ENCODE results near the gene SEC24D. TPM values are rescaled to one million over a fixed set of nuclear protein-coding genes. Genes with fewer than 3 reads are reported as not detected.

Gene SEC24D
- total RNA-seq, 1 experiment from 2014 or later: 35.8 TPM

DNA sequence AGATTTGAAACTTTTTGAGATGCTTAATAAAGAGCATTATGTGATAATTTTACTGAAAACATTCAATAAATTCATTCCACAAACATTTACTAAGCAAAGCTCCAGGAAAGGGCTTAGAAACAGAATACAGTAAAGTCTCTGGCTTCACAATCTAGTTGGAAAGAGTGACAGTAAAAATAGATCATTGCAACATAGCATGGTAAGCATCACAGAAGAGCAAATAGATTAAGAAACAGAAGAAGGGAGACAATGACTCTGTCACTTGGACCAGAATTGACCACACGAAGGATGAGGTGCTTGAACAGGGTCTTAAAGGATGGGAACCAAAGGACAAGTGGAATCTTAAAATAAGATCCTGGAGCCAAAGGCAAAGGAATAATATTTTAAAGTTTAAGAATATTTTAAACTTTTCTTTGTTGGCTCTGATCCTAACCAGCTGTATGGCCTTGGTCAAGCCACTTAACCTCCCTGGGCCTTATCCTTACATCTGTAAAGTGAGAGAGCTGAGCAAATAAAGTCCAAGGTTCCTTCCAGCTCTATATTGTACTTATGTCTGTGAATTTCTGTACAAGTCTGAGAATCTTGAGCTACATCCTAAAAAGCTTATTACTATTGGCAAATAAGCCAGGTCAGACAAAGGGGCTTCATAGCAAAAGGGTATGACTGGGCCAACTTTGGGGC is 33.9 kb downstream of the SEC24D start:
- Histone ChIP-seq H3K4me1 (ENCODE audit: insufficient read depth, low read length, poor library complexity, severe bottlenecking) (no peaks in the 10 kb centered on the region), H3K9me3 (ENCODE audit: low read depth, low read length, poor library complexity, severe bottlenecking) (no peaks in the 10 kb centered on the region), H3K4me3 (ENCODE audit: low read depth, low read length, poor library complexity, severe bottlenecking) (no peak overlapping the region), H3K27me3 (replicated peaks; ENCODE audit: insufficient read depth, low read depth, low read length, poor library complexity) (no peaks in the 10 kb centered on the region), H3K36me3 (ENCODE audit: insufficient read depth, low read length, poor library complexity, severe bottlenecking) (peaks cover 15% of the 10 kb centered on the region), H3K27ac (ENCODE audit: low read depth, low read length, poor library complexity, severe bottlenecking) (no peak overlapping the region)
- no TSS peak for BruUV-seq (replicated peaks)
- CTCF ChIA-PET: interaction anchor here (0.6 kb wide), 1 partner anchor 28 kb away, joined by 3 read pairs; no protein-coding TSS in a partner anchor
- intact Hi-C loops (cut with micrococcal nuclease; ENCODE audit: unreplicated experiment): no loop called here
- no peak for DNase-seq (ENCODE audit: low spot score)
- POLR2A ChIA-PET (ENCODE audit: low non-redundant PET): no interaction called here
- TF ChIP-seq CTCF (conservative IDR thresholded peaks at IDR 0.05; ENCODE audit: low read depth, low read length): no peak
- TF ChIP-seq EZH2 (IDR thresholded peaks at IDR 0.05; ENCODE audit: borderline replicate concordance, low read depth, low read length, poor library complexity, severe bottlenecking): no peak

DNA sequence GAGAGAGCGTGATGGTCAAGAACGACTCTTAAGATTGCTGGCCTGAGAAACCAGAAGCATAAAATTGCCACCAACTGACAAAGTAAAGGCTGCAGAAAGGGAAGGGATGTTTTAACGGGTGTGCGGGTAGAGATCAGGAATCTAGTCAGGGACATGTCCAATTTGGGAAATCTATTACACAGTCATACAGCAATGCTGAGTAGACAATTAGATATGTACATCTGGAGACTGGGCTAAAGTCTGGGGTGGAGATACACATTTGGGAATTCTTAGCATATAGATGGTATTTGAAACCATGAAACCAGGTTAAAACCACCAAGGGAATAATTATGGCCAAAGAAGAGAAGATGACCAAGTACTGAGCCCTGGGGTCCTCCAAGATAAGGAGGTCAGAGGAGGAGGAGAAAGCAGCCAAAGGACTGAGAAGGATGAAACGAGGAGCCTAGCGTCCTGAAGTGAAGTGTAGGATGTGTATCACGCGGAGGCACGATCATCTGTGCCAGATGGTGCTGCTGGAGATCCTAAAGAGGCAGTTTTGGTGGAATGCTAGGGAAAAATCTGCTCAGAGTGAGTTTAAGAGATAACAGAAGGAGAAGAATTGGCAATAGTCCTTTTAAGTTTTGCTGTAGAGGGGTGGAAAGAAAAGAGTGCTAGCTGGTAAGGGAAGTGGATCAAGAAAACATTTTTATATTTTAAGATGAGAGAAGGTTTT is 36.5 kb downstream of the SEC24D start:
- intact Hi-C loops (cut with micrococcal nuclease; ENCODE audit: unreplicated experiment): no loop called here
- Histone ChIP-seq H3K4me3 (ENCODE audit: low read depth, low read length, poor library complexity, severe bottlenecking) (no peak overlapping the region), H3K27ac (ENCODE audit: low read depth, low read length, poor library complexity, severe bottlenecking) (no peak overlapping the region), H3K36me3 (ENCODE audit: insufficient read depth, low read length, poor library complexity, severe bottlenecking) (peaks cover 29% of the 10 kb centered on the region), H3K9me3 (ENCODE audit: low read depth, low read length, poor library complexity, severe bottlenecking) (no peaks in the 10 kb centered on the region), H3K4me1 (ENCODE audit: insufficient read depth, low read length, poor library complexity, severe bottlenecking) (no peaks in the 10 kb centered on the region), H3K27me3 (replicated peaks; ENCODE audit: insufficient read depth, low read depth, low read length, poor library complexity) (no peaks in the 10 kb centered on the region)
- DNase-seq (ENCODE audit: low spot score): no peak
- POLR2A ChIA-PET (ENCODE audit: low non-redundant PET): no interaction called here
- CTCF ChIA-PET: no interaction called here
- no peak for TF ChIP-seq EZH2 (IDR thresholded peaks at IDR 0.05; ENCODE audit: borderline replicate concordance, low read depth, low read length, poor library complexity, severe bottlenecking)
- no peak for TF ChIP-seq CTCF (conservative IDR thresholded peaks at IDR 0.05; ENCODE audit: low read depth, low read length)
- no TSS peak for BruUV-seq (replicated peaks)

DNA sequence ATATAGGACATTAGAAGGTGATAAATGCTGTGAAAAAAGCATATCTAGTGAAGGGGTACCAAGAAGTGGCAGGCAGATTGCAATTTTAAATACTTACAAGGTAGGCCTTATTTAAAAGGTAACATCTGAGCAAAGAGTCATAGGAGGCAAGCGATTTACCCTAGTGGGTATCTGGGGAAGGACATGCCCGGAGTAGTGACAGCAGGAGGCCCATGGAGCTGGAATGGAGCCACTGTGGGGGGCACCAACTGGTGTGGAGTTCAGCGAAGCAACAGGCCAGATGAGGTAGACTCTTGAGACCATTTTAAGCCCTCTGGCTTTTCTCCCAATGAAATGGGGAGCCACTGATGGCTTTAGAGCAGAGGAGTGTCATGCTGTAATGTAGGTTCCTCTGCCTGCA is 37.3 kb downstream of the SEC24D start:
- POLR2A ChIA-PET (ENCODE audit: low non-redundant PET): no interaction called here
- Histone ChIP-seq H3K27ac (ENCODE audit: low read depth, low read length, poor library complexity, severe bottlenecking) (no peak overlapping the region), H3K27me3 (replicated peaks; ENCODE audit: insufficient read depth, low read depth, low read length, poor library complexity) (no peaks in the 10 kb centered on the region), H3K4me3 (ENCODE audit: low read depth, low read length, poor library complexity, severe bottlenecking) (no peak overlapping the region), H3K9me3 (ENCODE audit: low read depth, low read length, poor library complexity, severe bottlenecking) (no peaks in the 10 kb centered on the region), H3K4me1 (ENCODE audit: insufficient read depth, low read length, poor library complexity, severe bottlenecking) (no peaks in the 10 kb centered on the region), H3K36me3 (ENCODE audit: insufficient read depth, low read length, poor library complexity, severe bottlenecking) (peaks cover 29% of the 10 kb centered on the region)
- TF ChIP-seq EZH2 (IDR thresholded peaks at IDR 0.05; ENCODE audit: borderline replicate concordance, low read depth, low read length, poor library complexity, severe bottlenecking) (no peak), CTCF (conservative IDR thresholded peaks at IDR 0.05; ENCODE audit: low read depth, low read length) (no peak)
- no peak for DNase-seq (ENCODE audit: low spot score)
- BruUV-seq (replicated peaks): no TSS peak
- CTCF ChIA-PET: no interaction called here
- intact Hi-C loops (cut with micrococcal nuclease; ENCODE audit: unreplicated experiment): no loop called here

Data from A673 (cell line).